DMS153 treated with DMSO at 0.1 percent for 48 hours (cell line): ENCODE data around the gene PHETA1.
"Not testable (repeated sequence)": the region's sequence is repeated elsewhere in the genome, so short reads cannot be mapped to it uniquely, and the experiment has no call there.

Source experiments
- DNase-seq: peaks from one replicate; lab custom pipeline; 2025; ENCODE audit not compliant: unreplicated experiment; lab: John Stamatoyannopoulos, UW

The PHETA1 gene

GRCh38 chr12:111373231-111373630 is 4.3 kb upstream of the PHETA1 start:
- DNase-seq = not testable (repeated sequence)

GRCh38 chr12:111369496-111370220 is 763 bp upstream of the PHETA1 start:
- no peak for DNase-seq

- DNase-seq = no peak
Measured at GRCh38 chr12:111368291-111368787, 556 bp downstream of the PHETA1 start.

GRCh38 chr12:111367661-111368221 is 1.2 kb downstream of the PHETA1 start:
- no peak for DNase-seq

GRCh38 chr12:111366583-111366982 is 2.3 kb downstream of the PHETA1 start:
- DNase-seq = no peak

- DNase-seq = no peak
Measured at GRCh38 chr12:111366075-111366474, 2.8 kb downstream of the PHETA1 start.

GRCh38 chr12:111363578-111363977 is 5.3 kb downstream of the PHETA1 start:
- no peak for DNase-seq

- DNase-seq = no peak
Measured at GRCh38 chr12:111362687-111363475, 6.0 kb downstream of the PHETA1 start.

- no peak for DNase-seq
Measured at GRCh38 chr12:111361717-111362576, 6.9 kb downstream of the PHETA1 start.

- no peak for DNase-seq
Measured at GRCh38 chr12:111361073-111361716, 7.7 kb downstream of the PHETA1 start.

- DNase-seq = no peak
Measured at GRCh38 chr12:111360325-111360930, 8.5 kb downstream of the PHETA1 start.

- no peak for DNase-seq
Measured at GRCh38 chr12:111359914-111360276, 9.0 kb downstream of the PHETA1 start.

GRCh38 chr12:111359231-111359913 is 9.5 kb downstream of the PHETA1 start:
- no peak for DNase-seq

- no peak for DNase-seq
Measured at GRCh38 chr12:111355201-111355925, 13.5 kb downstream of the PHETA1 start.

GRCh38 chr12:111354511-111354910 is 14.4 kb downstream of the PHETA1 start:
- DNase-seq = no peak

GRCh38 chr12:111353603-111354295 is 15.1 kb downstream of the PHETA1 start:
- DNase-seq = no peak

GRCh38 chr12:111353026-111353425 is 15.9 kb downstream of the PHETA1 start:
- no peak for DNase-seq

GRCh38 chr12:111352296-111352993 is 16.4 kb downstream of the PHETA1 start:
- DNase-seq = no peak
